ENCODE measurements around the gene TOR2A. TPM values are rescaled to one million over a fixed set of nuclear protein-coding genes. Genes with fewer than 3 reads are reported as not detected.

The TOR2A gene
- total RNA-seq, 1 experiment from 2014 or later = 19.3 TPM

- H3K4me3 ChIP-seq (ENCODE audit: insufficient read depth, low read depth, low read length) = peak overlapping the region; percentile 44
- peak; percentile 98 for DNase-seq
- peaks cover 6% of the 10 kb centered on the region; the same call in 1 of the 2 replicates for H3K27me3 ChIP-seq (ENCODE audit: control insufficient read depth, insufficient read depth, low read length)
- H3K36me3 ChIP-seq (replicated peaks; ENCODE audit: control insufficient read depth, insufficient read depth, low read length) = no peaks in the 10 kb centered on the region
Observed at GRCh38 chr9:127741831-127742434, 6.8 kb upstream of the TOR2A start.

GRCh38 chr9:127739614-127740330 is 4.7 kb upstream of the TOR2A start:
- H3K27me3 ChIP-seq (ENCODE audit: control insufficient read depth, insufficient read depth, low read length) = peaks cover 6% of the 10 kb centered on the region; the same call in 1 of the 2 replicates
- H3K4me3 ChIP-seq (ENCODE audit: insufficient read depth, low read depth, low read length) = no peak overlapping the region
- no peaks in the 10 kb centered on the region for H3K36me3 ChIP-seq (replicated peaks; ENCODE audit: control insufficient read depth, insufficient read depth, low read length)
- no peak for DNase-seq

- H3K27me3 ChIP-seq (ENCODE audit: control insufficient read depth, insufficient read depth, low read length) = peaks cover 6% of the 10 kb centered on the region; the same call in 1 of the 2 replicates
- no peak overlapping the region for H3K4me3 ChIP-seq (ENCODE audit: insufficient read depth, low read depth, low read length)
- no peaks in the 10 kb centered on the region for H3K36me3 ChIP-seq (replicated peaks; ENCODE audit: control insufficient read depth, insufficient read depth, low read length)
- no peak for DNase-seq
Observed at GRCh38 chr9:127738666-127739065, 3.6 kb upstream of the TOR2A start.

- no peak overlapping the region for H3K4me3 ChIP-seq (ENCODE audit: insufficient read depth, low read depth, low read length)
- DNase-seq = no peak
- H3K27me3 ChIP-seq (ENCODE audit: control insufficient read depth, insufficient read depth, low read length) = peaks cover 2% of the 10 kb centered on the region; the same call in 1 of the 2 replicates
- H3K36me3 ChIP-seq (replicated peaks; ENCODE audit: control insufficient read depth, insufficient read depth, low read length) = no peaks in the 10 kb centered on the region
Observed at GRCh38 chr9:127735530-127736185, 564 bp upstream of the TOR2A start.

GRCh38 chr9:127734247-127734746 is 797 bp downstream of the TOR2A start:
- Histone ChIP-seq H3K4me3 (ENCODE audit: insufficient read depth, low read depth, low read length) (0 out of 2 replicates have a peak overlapping the region, but pooled peaks have one; percentile 65), H3K27me3 (ENCODE audit: control insufficient read depth, insufficient read depth, low read length) (no peaks in the 10 kb centered on the region; the same call in 1 of the 2 replicates), H3K36me3 (replicated peaks; ENCODE audit: control insufficient read depth, insufficient read depth, low read length) (no peaks in the 10 kb centered on the region)
- DNase-seq = no peak

- no peak for DNase-seq
- H3K27me3 ChIP-seq (ENCODE audit: control insufficient read depth, insufficient read depth, low read length) = no peaks in the 10 kb centered on the region; the same call in 1 of the 2 replicates
- H3K36me3 ChIP-seq (replicated peaks; ENCODE audit: control insufficient read depth, insufficient read depth, low read length) = no peaks in the 10 kb centered on the region
- no peak overlapping the region for H3K4me3 ChIP-seq (ENCODE audit: insufficient read depth, low read depth, low read length)
Observed at GRCh38 chr9:127733614-127734013, 1.5 kb downstream of the TOR2A start.

GRCh38 chr9:127732444-127732843 is 2.6 kb downstream of the TOR2A start:
- no peak overlapping the region for H3K4me3 ChIP-seq (ENCODE audit: insufficient read depth, low read depth, low read length)
- no peak for DNase-seq
- no peaks in the 10 kb centered on the region; the same call in 1 of the 2 replicates for H3K27me3 ChIP-seq (ENCODE audit: control insufficient read depth, insufficient read depth, low read length)
- no peaks in the 10 kb centered on the region for H3K36me3 ChIP-seq (replicated peaks; ENCODE audit: control insufficient read depth, insufficient read depth, low read length)

GRCh38 chr9:127731938-127732337 is 3.2 kb downstream of the TOR2A start:
- no peak overlapping the region for H3K4me3 ChIP-seq (ENCODE audit: insufficient read depth, low read depth, low read length)
- H3K36me3 ChIP-seq (replicated peaks; ENCODE audit: control insufficient read depth, insufficient read depth, low read length) = no peaks in the 10 kb centered on the region
- DNase-seq = no peak
- no peaks in the 10 kb centered on the region for H3K27me3 ChIP-seq (ENCODE audit: control insufficient read depth, insufficient read depth, low read length)

- Histone ChIP-seq H3K27me3 (ENCODE audit: control insufficient read depth, insufficient read depth, low read length) (no peaks in the 10 kb centered on the region), H3K36me3 (replicated peaks; ENCODE audit: control insufficient read depth, insufficient read depth, low read length) (no peaks in the 10 kb centered on the region), H3K4me3 (ENCODE audit: insufficient read depth, low read depth, low read length) (no peak overlapping the region)
- no peak for DNase-seq
Observed at GRCh38 chr9:127730799-127731410, 4.2 kb downstream of the TOR2A start.

GRCh38 chr9:127730262-127730661 is 4.8 kb downstream of the TOR2A start:
- H3K4me3 ChIP-seq (ENCODE audit: insufficient read depth, low read depth, low read length) = no peak overlapping the region
- H3K36me3 ChIP-seq (replicated peaks; ENCODE audit: control insufficient read depth, insufficient read depth, low read length) = no peaks in the 10 kb centered on the region
- DNase-seq = no peak
- no peaks in the 10 kb centered on the region for H3K27me3 ChIP-seq (ENCODE audit: control insufficient read depth, insufficient read depth, low read length)

GRCh38 chr9:127729522-127730256 is 5.4 kb downstream of the TOR2A start:
- H3K4me3 ChIP-seq (ENCODE audit: insufficient read depth, low read depth, low read length) = no peak overlapping the region
- DNase-seq = peak; percentile 58
- no peaks in the 10 kb centered on the region for H3K36me3 ChIP-seq (replicated peaks; ENCODE audit: control insufficient read depth, insufficient read depth, low read length)
- H3K27me3 ChIP-seq (ENCODE audit: control insufficient read depth, insufficient read depth, low read length) = no peaks in the 10 kb centered on the region

GRCh38 chr9:127728808-127729207 is 6.3 kb downstream of the TOR2A start:
- no peak overlapping the region for H3K4me3 ChIP-seq (ENCODE audit: insufficient read depth, low read depth, low read length)
- no peak for DNase-seq

GRCh38 chr9:127726871-127727270 is 8.2 kb downstream of the TOR2A start:
- no peaks in the 10 kb centered on the region for H3K27me3 ChIP-seq (ENCODE audit: control insufficient read depth, insufficient read depth, low read length)
- no peaks in the 10 kb centered on the region for H3K36me3 ChIP-seq (replicated peaks; ENCODE audit: control insufficient read depth, insufficient read depth, low read length)
- DNase-seq = no peak
- no peak overlapping the region for H3K4me3 ChIP-seq (ENCODE audit: insufficient read depth, low read depth, low read length)

More at GRCh38 chr9:127728808-127729207, 6.3 kb downstream of the TOR2A start:
- H3K27me3 ChIP-seq (ENCODE audit: control insufficient read depth, insufficient read depth, low read length) = no peaks in the 10 kb centered on the region
- no peaks in the 10 kb centered on the region for H3K36me3 ChIP-seq (replicated peaks; ENCODE audit: control insufficient read depth, insufficient read depth, low read length)

GRCh38 chr9:127724012-127724411 is 11.1 kb downstream of the TOR2A start:
- DNase-seq = peak; percentile 77

More at GRCh38 chr9:127724012-127724411, 11.1 kb downstream of the TOR2A start:
- Histone ChIP-seq H3K36me3 (replicated peaks; ENCODE audit: control insufficient read depth, insufficient read depth, low read length) (no peaks in the 10 kb centered on the region), H3K27me3 (ENCODE audit: control insufficient read depth, insufficient read depth, low read length) (no peaks in the 10 kb centered on the region), H3K4me3 (ENCODE audit: insufficient read depth, low read depth, low read length) (no peak overlapping the region)
